ENCODE data around the gene ERBB4. TPM values are rescaled to one million over a fixed set of nuclear protein-coding genes. Genes with fewer than 3 reads are reported as not detected.

Gene ERBB4
- polyA plus RNA-seq, 6 donors from 2014 or later: not detected

DNA sequence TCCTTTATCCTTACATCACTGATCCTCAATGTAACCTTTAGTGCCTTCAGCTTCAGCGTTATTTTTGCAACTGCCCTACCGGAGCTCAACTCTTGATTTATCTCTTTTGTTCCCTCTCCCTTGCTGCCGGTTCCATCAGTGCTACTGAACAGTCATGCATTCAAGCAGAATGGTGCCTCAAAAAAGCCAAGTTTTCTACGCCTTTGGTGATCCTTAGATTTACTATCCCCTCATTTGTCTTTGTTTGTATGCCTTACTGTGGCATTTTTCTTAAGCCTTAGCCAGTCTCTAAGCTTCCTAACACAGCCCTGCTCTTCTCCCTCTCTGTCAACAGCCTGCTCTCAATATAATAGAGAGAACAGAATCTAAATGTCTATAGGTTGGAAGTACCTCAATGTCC is 1134.5 kb downstream of the ERBB4 start:
- peaks cover 0 to 3% (median 0%) of the 10 kb centered on the region in 7 donors for H3K9me3 Mint-ChIP-seq
- H3K36me3 Mint-ChIP-seq: no peaks in the 10 kb centered on the region
- H3K27ac Mint-ChIP-seq: no peak overlapping the region
- H3K4me3 Mint-ChIP-seq: no peak overlapping the region
- ATAC-seq (ENCODE audit: low read depth in 2 of 2) (no peak), DNase-seq (no peak)
- no peaks in the 10 kb centered on the region for H3K27me3 Mint-ChIP-seq
- H3K4me1 Mint-ChIP-seq: no peaks in the 10 kb centered on the region

DNA sequence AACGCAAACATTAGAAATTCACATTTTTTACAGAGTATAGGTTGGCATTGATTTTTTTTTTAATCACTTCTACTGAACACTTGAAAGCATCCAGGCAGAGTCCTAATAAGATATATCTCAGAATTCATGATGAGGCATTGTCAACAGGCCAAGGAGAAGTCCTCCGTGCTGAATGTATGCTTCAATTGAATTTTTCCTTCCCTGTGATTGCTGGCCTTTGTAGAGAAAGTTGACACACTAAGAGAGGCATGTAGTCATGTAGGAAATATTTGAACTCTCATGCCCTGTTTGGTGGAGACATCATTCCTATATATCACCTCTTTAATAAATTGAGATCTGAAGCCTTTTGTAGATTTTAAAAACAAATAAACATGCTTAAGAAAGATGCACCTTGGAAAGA is 1137.3 kb downstream of the ERBB4 start:
- peaks cover 0 to 5% (median 2%) of the 10 kb centered on the region in 7 donors for H3K9me3 Mint-ChIP-seq
- H3K36me3 Mint-ChIP-seq: no peaks in the 10 kb centered on the region
- ATAC-seq (ENCODE audit: low read depth in 2 of 2) (no peak), DNase-seq (no peak)
- H3K27ac Mint-ChIP-seq: no peak overlapping the region
- no peaks in the 10 kb centered on the region for H3K27me3 Mint-ChIP-seq
- H3K4me3 Mint-ChIP-seq: no peak overlapping the region
- H3K4me1 Mint-ChIP-seq: no peaks in the 10 kb centered on the region

DNA sequence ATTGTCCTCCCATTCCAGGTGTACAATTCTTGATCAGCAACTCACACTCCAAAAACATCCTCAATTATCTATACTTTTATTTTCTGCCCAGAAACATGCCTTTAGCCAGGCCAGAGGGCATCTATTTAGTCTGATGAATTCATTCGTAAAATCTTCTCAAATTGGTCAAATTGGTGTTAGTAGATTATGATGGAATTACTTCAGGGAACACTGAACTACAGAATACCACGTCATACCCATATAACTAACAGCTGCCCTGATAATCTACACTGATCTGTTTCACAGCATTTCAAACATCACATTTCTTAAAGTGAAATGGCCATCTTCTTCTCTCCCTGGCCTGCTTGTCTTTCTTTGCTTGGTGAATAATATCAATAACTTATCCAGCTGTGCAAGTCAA is 1140.8 kb downstream of the ERBB4 start:
- ATAC-seq (ENCODE audit: low read depth in 2 of 2): no peak
- no peak for DNase-seq
- Mint-ChIP-seq H3K9me3 (peaks cover 0 to 5% (median 0%) of the 10 kb centered on the region in 7 donors), H3K4me3 (no peak overlapping the region), H3K27me3 (no peaks in the 10 kb centered on the region), H3K4me1 (no peaks in the 10 kb centered on the region), H3K36me3 (no peaks in the 10 kb centered on the region), H3K27ac (no peak overlapping the region)

DNA sequence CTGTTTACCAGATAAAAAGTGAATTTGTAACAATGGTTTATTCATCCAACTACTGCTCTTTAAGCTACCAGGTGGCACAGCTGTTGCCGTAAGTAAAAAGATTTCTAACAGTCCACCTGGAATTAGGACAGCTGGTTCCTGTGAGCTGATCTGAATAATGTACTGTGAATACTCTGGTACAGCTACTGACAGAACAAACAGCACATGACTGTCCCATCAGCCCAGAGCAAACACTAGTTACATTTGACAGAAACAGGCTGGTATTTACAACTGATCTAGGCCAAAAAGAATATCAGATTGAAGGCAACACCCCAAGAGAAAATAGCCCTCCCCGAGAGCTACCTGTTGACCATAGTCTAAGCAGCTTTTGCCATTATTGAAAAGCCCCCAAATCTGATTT is 1141.8 kb downstream of the ERBB4 start:
- Mint-ChIP-seq H3K4me1 (no peaks in the 10 kb centered on the region), H3K36me3 (no peaks in the 10 kb centered on the region), H3K4me3 (no peak overlapping the region), H3K27ac (no peak overlapping the region), H3K27me3 (no peaks in the 10 kb centered on the region), H3K9me3 (peaks cover 0 to 5% (median 0%) of the 10 kb centered on the region in 7 donors)
- ATAC-seq (ENCODE audit: low read depth in 2 of 2) (no peak), DNase-seq (no peak)

DNA sequence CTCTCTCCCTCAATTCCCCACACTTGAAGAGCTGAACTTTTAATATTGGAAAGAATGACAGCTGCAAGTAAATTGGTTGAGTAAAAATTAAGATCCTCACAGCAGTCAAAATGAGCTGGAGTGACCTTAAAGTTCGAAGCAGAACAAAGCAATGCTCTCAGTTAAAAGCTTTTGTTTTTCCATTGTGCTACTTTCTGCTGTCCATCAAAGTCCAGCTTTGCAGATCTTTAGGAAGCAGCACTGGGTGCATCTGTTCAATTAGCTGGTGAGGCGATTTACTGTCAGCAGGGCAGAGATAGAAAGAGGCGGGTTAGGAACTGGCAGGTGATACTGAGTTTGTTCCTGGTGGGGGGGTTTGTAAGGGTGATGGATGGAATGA is 1147.4 kb downstream of the ERBB4 start:
- Mint-ChIP-seq H3K27me3 (no peaks in the 10 kb centered on the region), H3K4me1 (no peaks in the 10 kb centered on the region), H3K4me3 (no peak overlapping the region), H3K9me3 (no peaks in the 10 kb centered on the region), H3K36me3 (no peaks in the 10 kb centered on the region), H3K27ac (no peak overlapping the region)
- ATAC-seq (ENCODE audit: low read depth in 2 of 2) (no peak), DNase-seq (no peak)

DNA sequence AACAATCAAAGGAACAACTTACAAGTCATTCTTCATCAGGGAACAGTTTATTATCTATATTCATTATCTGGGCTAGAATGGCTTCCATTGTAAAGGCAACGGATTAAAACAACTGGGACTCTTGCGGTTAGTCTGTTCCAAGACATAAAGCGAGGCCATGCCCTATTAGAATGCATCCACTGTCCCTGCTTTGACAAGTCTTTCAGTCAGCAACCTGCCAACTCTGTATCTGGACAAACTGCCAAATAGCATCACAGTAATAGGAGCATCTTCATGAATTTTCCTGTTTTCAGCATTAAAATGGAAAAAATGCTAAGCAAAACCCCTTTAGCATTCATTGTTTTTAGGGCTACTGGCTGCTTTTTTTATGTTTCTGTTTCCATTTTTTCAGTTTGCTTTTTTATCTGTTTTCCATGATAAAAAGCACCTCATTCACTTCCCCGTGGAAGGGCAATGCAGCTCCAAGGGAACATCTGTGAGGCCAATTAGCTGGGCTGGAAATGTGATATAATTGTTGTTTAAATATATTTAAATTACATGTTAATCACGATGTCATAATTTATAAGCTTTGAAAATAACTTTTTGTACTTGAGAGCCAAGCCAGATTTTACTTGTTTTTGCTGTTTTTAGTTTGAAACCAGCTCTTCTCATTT is 1147.9 kb downstream of the ERBB4 start:
- Mint-ChIP-seq H3K27me3 (no peaks in the 10 kb centered on the region), H3K4me1 (no peaks in the 10 kb centered on the region), H3K36me3 (no peaks in the 10 kb centered on the region), H3K4me3 (no peak overlapping the region), H3K27ac (no peak overlapping the region), H3K9me3 (no peaks in the 10 kb centered on the region)
- no peak for DNase-seq
- no peak for ATAC-seq (ENCODE audit: low read depth in 2 of 2)

DNA sequence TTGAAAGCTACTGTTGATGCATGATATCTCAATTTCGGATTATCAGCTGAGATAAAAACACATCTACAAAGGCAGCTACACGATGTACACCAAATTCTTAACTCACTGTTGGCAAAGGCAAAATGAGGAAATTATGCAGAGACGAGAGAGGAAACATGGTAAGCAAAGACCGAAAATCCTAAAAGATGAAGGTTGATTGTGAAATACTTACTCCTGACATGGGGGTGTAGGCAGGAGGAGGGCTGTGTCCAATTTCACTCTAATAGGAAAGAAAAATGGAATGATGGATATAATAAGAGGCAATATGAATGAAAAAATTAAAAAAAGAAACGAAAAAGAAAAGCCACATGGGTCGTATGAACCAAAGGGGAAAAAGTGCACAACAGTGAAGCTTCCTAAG is 1150.9 kb downstream of the ERBB4 start:
- DNase-seq: no peak
- no peak for ATAC-seq (ENCODE audit: low read depth in 2 of 2)
- Mint-ChIP-seq H3K36me3 (no peaks in the 10 kb centered on the region), H3K27me3 (no peaks in the 10 kb centered on the region), H3K4me3 (no peak overlapping the region), H3K9me3 (no peaks in the 10 kb centered on the region), H3K27ac (no peak overlapping the region), H3K4me1 (no peaks in the 10 kb centered on the region)

DNA sequence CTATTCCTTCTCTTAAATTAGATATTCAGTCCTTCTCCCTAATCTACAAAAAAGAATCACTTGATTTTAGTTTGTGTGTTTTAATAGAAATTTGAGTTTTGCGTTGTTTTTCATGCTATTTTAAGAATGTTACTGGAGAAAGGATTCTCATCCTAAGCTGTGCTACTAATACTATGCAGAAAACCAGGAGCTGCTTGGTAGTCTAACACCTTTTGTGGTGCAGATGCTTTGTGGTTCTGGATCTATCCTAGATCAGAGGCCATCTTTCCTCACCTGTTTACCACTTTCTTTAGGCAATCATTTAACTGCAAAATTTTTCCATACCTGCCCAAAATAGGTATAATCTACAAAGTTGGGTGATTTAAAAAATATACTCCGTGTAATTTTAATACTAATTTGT is 1158.6 kb downstream of the ERBB4 start:
- H3K4me3 Mint-ChIP-seq: no peak overlapping the region
- no peaks in the 10 kb centered on the region for H3K36me3 Mint-ChIP-seq
- H3K4me1 Mint-ChIP-seq: no peaks in the 10 kb centered on the region
- no peak for DNase-seq
- H3K9me3 Mint-ChIP-seq: no peaks in the 10 kb centered on the region
- no peaks in the 10 kb centered on the region for H3K27me3 Mint-ChIP-seq
- ATAC-seq (ENCODE audit: low read depth in 2 of 2): no peak
- no peak overlapping the region for H3K27ac Mint-ChIP-seq

DNA sequence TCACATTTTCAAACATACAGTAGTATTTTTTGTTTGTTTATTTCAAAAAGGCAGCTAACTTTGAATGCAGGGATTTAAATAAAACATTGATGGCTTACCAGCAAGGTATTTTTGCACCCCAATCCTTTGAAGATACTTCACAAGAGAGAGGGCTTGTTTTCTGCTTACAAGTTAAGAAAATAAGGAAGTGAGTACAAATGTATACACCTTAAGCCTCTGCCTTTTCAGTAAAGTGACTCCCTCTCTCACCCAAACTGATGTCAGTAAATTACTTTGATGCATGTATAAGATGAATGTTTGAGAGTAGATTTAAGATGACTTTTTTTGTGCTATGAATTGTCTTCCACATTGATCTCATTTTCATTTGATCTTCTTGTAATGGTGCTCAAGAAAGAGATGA is 1162.2 kb downstream of the ERBB4 start:
- ATAC-seq (ENCODE audit: low read depth in 2 of 2) (no peak), DNase-seq (no peak)
- Mint-ChIP-seq H3K4me1 (no peaks in the 10 kb centered on the region), H3K36me3 (no peaks in the 10 kb centered on the region), H3K4me3 (no peak overlapping the region), H3K27ac (no peak overlapping the region), H3K9me3 (peaks cover 0 to 4% (median 0%) of the 10 kb centered on the region in 7 donors), H3K27me3 (no peaks in the 10 kb centered on the region)

DNA sequence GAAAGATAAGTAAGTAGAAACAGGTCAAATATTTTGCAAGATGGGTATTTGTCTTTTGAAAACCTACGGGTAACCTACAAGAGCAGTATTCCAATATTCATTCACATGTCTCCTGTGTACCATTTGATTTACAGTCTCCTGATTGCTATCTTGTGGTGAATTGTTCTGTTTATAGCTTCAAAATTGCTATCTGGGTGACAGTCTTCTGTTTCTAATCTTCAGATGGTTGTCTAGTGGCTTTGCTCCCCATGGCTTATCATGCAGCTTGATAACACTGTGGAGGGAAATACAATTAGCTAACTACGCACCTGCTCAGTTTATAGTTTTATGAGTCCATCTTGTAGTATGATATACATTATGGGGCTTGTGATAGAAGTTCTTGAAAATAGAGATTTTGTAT is 1165.4 kb downstream of the ERBB4 start:
- DNase-seq (no peak), ATAC-seq (ENCODE audit: low read depth in 2 of 2) (no peak)
- Mint-ChIP-seq H3K27me3 (no peaks in the 10 kb centered on the region), H3K9me3 (peaks cover 0 to 5% (median 0%) of the 10 kb centered on the region in 7 donors), H3K36me3 (no peaks in the 10 kb centered on the region), H3K4me3 (no peak overlapping the region), H3K4me1 (no peaks in the 10 kb centered on the region), H3K27ac (no peak overlapping the region)

DNA sequence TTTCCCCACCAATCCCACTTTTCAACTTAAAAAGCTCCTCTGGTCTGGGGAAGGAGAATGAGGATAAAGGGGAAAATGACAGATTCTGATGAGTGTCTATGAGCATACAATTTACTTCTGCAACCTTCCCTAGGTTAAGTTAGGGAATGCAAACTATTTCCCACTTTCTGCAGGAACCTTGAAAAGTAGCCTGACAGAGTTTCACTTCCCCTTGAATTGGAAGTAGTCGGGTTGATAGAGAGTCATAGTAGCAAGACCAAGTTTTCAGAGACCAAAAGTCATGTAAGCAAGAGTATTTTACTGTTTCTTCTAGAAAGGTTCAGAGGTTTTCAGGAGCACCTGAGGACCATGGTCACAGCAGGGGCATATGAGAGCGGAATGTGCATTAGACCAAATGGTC is 1167.1 kb downstream of the ERBB4 start:
- no peaks in the 10 kb centered on the region for H3K36me3 Mint-ChIP-seq
- no peak overlapping the region for H3K27ac Mint-ChIP-seq
- no peak for ATAC-seq (ENCODE audit: low read depth in 2 of 2)
- H3K4me3 Mint-ChIP-seq: no peak overlapping the region
- H3K9me3 Mint-ChIP-seq: peaks cover 0 to 9% (median 0%) of the 10 kb centered on the region in 7 donors
- no peaks in the 10 kb centered on the region for H3K4me1 Mint-ChIP-seq
- no peak for DNase-seq
- no peaks in the 10 kb centered on the region for H3K27me3 Mint-ChIP-seq

DNA sequence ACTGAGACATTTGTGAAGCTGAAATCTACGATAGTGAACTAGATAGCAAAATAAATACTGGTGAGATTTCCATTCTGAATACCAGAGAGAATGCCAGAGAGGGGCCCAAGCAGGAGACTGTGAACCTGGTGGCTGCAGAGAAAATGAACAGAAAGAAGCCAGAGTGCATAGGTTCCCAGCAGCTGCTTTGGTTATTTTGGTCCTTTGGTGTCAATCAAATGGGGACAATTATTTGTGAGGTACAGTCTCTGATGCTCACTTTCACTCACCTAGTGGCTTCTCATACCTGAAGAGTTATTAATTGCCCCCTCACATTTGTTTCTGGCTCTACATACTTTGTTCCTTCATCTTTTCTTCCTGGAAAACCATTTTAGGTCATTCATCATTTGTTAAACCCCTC is 1170.1 kb downstream of the ERBB4 start:
- no peaks in the 10 kb centered on the region for H3K27me3 Mint-ChIP-seq
- ATAC-seq (ENCODE audit: low read depth in 2 of 2): no peak
- no peak overlapping the region for H3K27ac Mint-ChIP-seq

DNA sequence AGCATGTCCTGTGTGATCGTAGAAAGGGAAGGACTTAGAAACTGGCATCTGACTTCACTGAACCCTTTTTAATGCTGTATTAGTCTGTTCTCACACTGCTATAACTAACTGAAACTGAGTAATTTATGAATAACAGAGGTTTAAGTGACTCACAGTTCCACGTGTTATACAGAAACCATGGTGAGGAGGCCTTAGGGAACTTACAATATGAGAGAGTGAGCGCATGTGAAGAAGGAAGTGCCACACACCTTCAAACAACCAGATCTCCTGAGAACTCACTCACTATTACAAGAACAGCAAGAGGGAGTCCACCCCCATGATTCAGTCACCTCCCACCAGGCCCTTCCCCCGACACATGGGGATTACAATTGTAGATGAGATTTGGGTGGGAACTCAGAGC is 1170.9 kb downstream of the ERBB4 start:
- Mint-ChIP-seq H3K36me3 (no peaks in the 10 kb centered on the region), H3K4me3 (no peak overlapping the region), H3K27me3 (no peaks in the 10 kb centered on the region), H3K27ac (no peak overlapping the region), H3K9me3 (peaks cover 0 to 10% (median 2%) of the 10 kb centered on the region in 7 donors), H3K4me1 (no peaks in the 10 kb centered on the region)
- ATAC-seq (ENCODE audit: low read depth in 2 of 2) (no peak), DNase-seq (no peak)

More for the DNA sequence above, 1170.1 kb downstream of the ERBB4 start:
- Mint-ChIP-seq H3K9me3 (peaks cover 0 to 9% (median 2%) of the 10 kb centered on the region in 7 donors), H3K36me3 (no peaks in the 10 kb centered on the region), H3K4me1 (no peaks in the 10 kb centered on the region), H3K4me3 (no peak overlapping the region)
- no peak for DNase-seq

DNA sequence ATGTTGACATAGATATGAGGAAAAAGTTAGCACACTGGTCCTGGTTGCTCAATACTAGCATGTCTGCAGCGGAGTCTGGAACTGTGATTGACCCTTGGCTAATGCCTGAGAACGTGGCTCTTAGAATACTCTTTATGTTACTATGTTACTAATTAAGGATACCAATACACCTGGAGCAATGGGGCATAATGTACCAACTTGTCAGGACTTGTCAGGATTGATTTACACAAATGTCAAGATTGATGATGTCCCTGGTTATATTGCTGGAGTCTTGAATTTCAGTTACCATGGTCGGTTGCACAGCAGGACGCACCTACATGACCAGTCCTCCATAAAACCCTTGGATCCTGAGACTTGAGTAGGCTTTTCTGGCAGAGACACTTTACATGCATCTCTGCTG is 1171.3 kb downstream of the ERBB4 start:
- no peaks in the 10 kb centered on the region for H3K36me3 Mint-ChIP-seq
- no peaks in the 10 kb centered on the region for H3K27me3 Mint-ChIP-seq
- H3K9me3 Mint-ChIP-seq: peaks cover 0 to 12% (median 2%) of the 10 kb centered on the region in 7 donors
- no peak overlapping the region for H3K27ac Mint-ChIP-seq
- H3K4me1 Mint-ChIP-seq: no peaks in the 10 kb centered on the region
- DNase-seq: no peak
- no peak overlapping the region for H3K4me3 Mint-ChIP-seq
- ATAC-seq (ENCODE audit: low read depth in 2 of 2): no peak

DNA sequence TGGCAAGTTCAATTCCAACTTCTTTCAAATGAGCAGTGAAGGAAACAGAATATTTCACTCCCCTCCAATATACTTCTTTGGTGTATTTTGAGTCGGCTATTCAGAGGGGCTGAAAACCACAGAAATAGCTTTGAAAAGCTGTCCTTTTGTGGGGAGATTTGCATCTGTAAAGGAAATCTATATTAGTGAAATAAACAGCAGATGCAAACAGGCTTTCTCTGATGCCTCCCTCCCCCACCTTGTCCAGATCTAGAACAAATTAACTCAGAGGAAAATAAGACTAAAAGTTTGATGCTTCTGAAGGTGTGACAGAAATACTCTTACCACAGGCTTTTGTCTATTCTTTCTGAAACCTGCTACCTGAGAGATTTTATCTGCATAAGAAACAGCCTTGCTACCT is 1173.7 kb downstream of the ERBB4 start:
- Mint-ChIP-seq H3K4me1 (no peaks in the 10 kb centered on the region), H3K4me3 (no peak overlapping the region), H3K9me3 (peaks cover 0 to 13% (median 2%) of the 10 kb centered on the region in 7 donors), H3K36me3 (no peaks in the 10 kb centered on the region), H3K27ac (no peak overlapping the region), H3K27me3 (no peaks in the 10 kb centered on the region)
- ATAC-seq (ENCODE audit: low read depth in 2 of 2) (no peak), DNase-seq (no peak)

All from naive B cell (primary cell).